H1 (cell line): ENCODE results near the gene TUBGCP2. TPM values are rescaled to one million over a fixed set of nuclear protein-coding genes. Genes with fewer than 3 reads are reported as not detected.

Source experiments
- CTCF ChIA-PET: fragments of 300-600 bp; sonication (Branson Sonifier 250); formaldehyde crosslinking; loops from one replicate; lab custom pipeline; 2021; ENCODE audit not compliant: partially characterized antibody; lab: Charles Lee
- POLR2A ChIA-PET: fragments of 300-600 bp; sonication (Branson Sonifier 250); formaldehyde crosslinking; loops from one replicate; lab custom pipeline; 2021; ENCODE audit warnings: inconsistent platforms; ENCODE audit not compliant: partially characterized antibody; lab: Charles Lee
- DNase-seq, 2 experiments: peaks; one replicate each; pipeline versions ENCODE4 v3.0.0 to v3.0.0-alpha.2; 2010 to 2022; ENCODE audit warnings: low spot score in 2 of 2, low read depth in 1 of 2, mixed read lengths in 1 of 2
- FAIRE-seq: peaks from 2 replicates; lab custom pipeline; 2011; peaks lifted over from hg19 to GRCh38; lab: Jason Lieb, UNC
- H2AFZ ChIP-seq: 2 replicates; pipeline ENCODE4 v1.8.1; 2012; ENCODE audit warnings: low read length, inconsistent platforms
- H2AK5ac ChIP-seq: 2 replicates; pipeline ENCODE4 v1.6.1; 2013; ENCODE audit warnings: low read depth, low read length
- H2BK120ac ChIP-seq: replicated peaks from 2 replicates; pipeline ENCODE3; 2013; ENCODE audit warnings: low read depth, low read length, inconsistent platforms
- H2BK12ac ChIP-seq: 2 replicates; pipeline ENCODE4 v1.6.1; 2013; ENCODE audit warnings: low read depth, low read length
- H2BK15ac ChIP-seq: 2 replicates; pipeline ENCODE4 v1.6.1; 2013; ENCODE audit warnings: low read length
- H2BK20ac ChIP-seq: 2 replicates; pipeline ENCODE4 v1.6.1; 2013; ENCODE audit warnings: low read length
- H2BK5ac ChIP-seq: 2 replicates; pipeline ENCODE4 v1.6.1; 2013; ENCODE audit warnings: low read depth, low read length
- H3K14ac ChIP-seq: 2 replicates; pipeline ENCODE4 v1.6.1; 2013; ENCODE audit warnings: inconsistent platforms; ENCODE audit not compliant: insufficient read length
- H3K18ac ChIP-seq: 2 replicates; pipeline ENCODE4 v1.6.1; 2013; ENCODE audit warnings: low read length; ENCODE audit errors: extremely low read depth
- H3K23ac ChIP-seq: 2 replicates; pipeline ENCODE4 v1.6.1; 2013; ENCODE audit warnings: inconsistent platforms; ENCODE audit not compliant: insufficient read length
- H3K23me2 ChIP-seq: 2 replicates; pipeline ENCODE4 v1.6.1; 2013; ENCODE audit warnings: low read depth, low read length
- H3K27ac ChIP-seq: 2 replicates; pipeline ENCODE4 v1.6.1; 2011; ENCODE audit warnings: low read depth, low read length, inconsistent platforms
- H3K27me3 ChIP-seq, 4 experiments: replicated peaks in 1 of 4; 1 replicate in 1 of 4; 2 replicates in 3 of 4; pipeline versions ENCODE4 v1.6.1 to v1.8.1; 2011 to 2013; ENCODE audit warnings: low read length in 3 of 4, mild to moderate bottlenecking in 3 of 4, inconsistent platforms in 2 of 4, mixed read lengths in 2 of 4, moderate library complexity in 1 of 4; ENCODE audit not compliant: control insufficient read depth in 3 of 4, insufficient read depth in 3 of 4; ENCODE audit errors: extremely low read depth in 1 of 4
- H3K36me3 ChIP-seq, 4 experiments: 2 replicates each; pipeline versions ENCODE4 v1.6.1 to v1.8.1; 2011 to 2013; ENCODE audit warnings: mild to moderate bottlenecking in 4 of 4, low read length in 3 of 4, moderate library complexity in 2 of 4, control low read depth in 1 of 4, inconsistent platforms in 1 of 4; ENCODE audit not compliant: insufficient read depth in 4 of 4, control insufficient read depth in 2 of 4
- H3K4ac ChIP-seq: replicated peaks from 2 replicates; pipeline ENCODE3; 2013; ENCODE audit warnings: low read length, low read depth, mixed read lengths, inconsistent platforms; ENCODE audit not compliant: insufficient read length
- H3K4me1 ChIP-seq, 4 experiments: replicated peaks in 1 of 4; 1 replicate in 1 of 4; 2 replicates in 3 of 4; pipeline versions ENCODE4 v1.6.1 to v1.8.1; 2011 to 2013; ENCODE audit warnings: low read length in 3 of 4, inconsistent platforms in 2 of 4, mixed read lengths in 1 of 4; ENCODE audit not compliant: insufficient read depth in 4 of 4, control insufficient read depth in 3 of 4
- H3K4me2 ChIP-seq, 2 experiments: 2 replicates each; pipeline versions ENCODE4 v1.6.1 to v1.8.1; 2011 to 2013; ENCODE audit warnings: low read depth in 2 of 2, low read length in 2 of 2, control low read depth in 1 of 2, inconsistent platforms in 1 of 2, mild to moderate bottlenecking in 1 of 2; ENCODE audit not compliant: insufficient read depth in 1 of 2
- H3K4me3 ChIP-seq, 4 experiments: fragments of 200-600, 300-600 bp in 1 of 4; sonication (generic), shearing (Covaris generic), sonication (Bioruptor Twin) in 1 of 4; 2 replicates each; pipeline versions ENCODE4 v1.5.1 to v1.8.1; 2011 to 2016; ENCODE audit warnings: low read length in 4 of 4, low read depth in 3 of 4, control low read depth in 2 of 4, inconsistent platforms in 2 of 4, mild to moderate bottlenecking in 2 of 4, mixed read lengths in 1 of 4, moderate library complexity in 1 of 4; ENCODE audit not compliant: insufficient read depth in 2 of 4; ENCODE audit errors: extremely low read depth in 1 of 4
- H3K56ac ChIP-seq: replicated peaks from 2 replicates; pipeline ENCODE3; 2013; ENCODE audit warnings: low read depth, mild to moderate bottlenecking, mixed read lengths, low read length, inconsistent platforms; ENCODE audit not compliant: insufficient read length
- H3K79me1 ChIP-seq: 2 replicates; pipeline ENCODE4 v1.6.1; 2013; ENCODE audit warnings: low read depth, low read length, control low read depth
- H3K79me2 ChIP-seq, 2 experiments: 2 replicates each; pipeline versions ENCODE4 v1.6.1 to v1.8.1; 2012 to 2013; ENCODE audit warnings: low read length in 2 of 2, mild to moderate bottlenecking in 2 of 2, inconsistent platforms in 1 of 2; ENCODE audit not compliant: insufficient read depth in 2 of 2, control insufficient read depth in 1 of 2
- H3K9ac ChIP-seq, 4 experiments: replicated peaks in 1 of 4; 1 replicate in 1 of 4; 2 replicates in 3 of 4; pipeline versions ENCODE4 v1.6.1 to v1.8.1; 2011 to 2013; ENCODE audit warnings: low read depth in 3 of 4, low read length in 3 of 4, control low read depth in 2 of 4, mild to moderate bottlenecking in 2 of 4, moderate library complexity in 2 of 4, inconsistent platforms in 1 of 4; ENCODE audit errors: extremely low read depth in 1 of 4
- H3K9me3 ChIP-seq, 2 experiments: 2 replicates each; pipeline versions ENCODE4 v1.6.1 to v1.8.1; 2012 to 2013; ENCODE audit warnings: mild to moderate bottlenecking in 2 of 2, moderate library complexity in 2 of 2, control low read depth in 1 of 2, inconsistent platforms in 1 of 2, low read depth in 1 of 2, low read length in 1 of 2, mixed read lengths in 1 of 2; ENCODE audit not compliant: insufficient read depth in 2 of 2
- H4K20me1 ChIP-seq, 2 experiments: replicated peaks in 1 of 2; 2 replicates each; pipeline versions ENCODE3 to v1.8.1; 2011 to 2013; ENCODE audit warnings: inconsistent platforms in 2 of 2, low read length in 2 of 2, mild to moderate bottlenecking in 1 of 2; ENCODE audit not compliant: insufficient read depth in 2 of 2, control insufficient read depth in 1 of 2
- H4K5ac ChIP-seq: 2 replicates; pipeline ENCODE4 v1.6.1; 2013; ENCODE audit warnings: low read length, low read depth, mixed read lengths, inconsistent platforms; ENCODE audit not compliant: insufficient read length
- H4K8ac ChIP-seq: 2 replicates; pipeline ENCODE4 v1.8.0; 2013; ENCODE audit warnings: mild to moderate bottlenecking, moderate library complexity, low read length, inconsistent platforms; ENCODE audit not compliant: insufficient read depth; ENCODE audit errors: extremely low read depth
- H4K91ac ChIP-seq: replicated peaks from 2 replicates; pipeline ENCODE3; 2013; ENCODE audit warnings: low read length, mixed read lengths, inconsistent platforms; ENCODE audit not compliant: insufficient read length
- ASH2L ChIP-seq: fragments of 200-600, 300-600 bp; sonication (generic); IDR thresholded peaks from one replicate; pipeline ENCODE4 v1.7.1; 2017; ENCODE audit warnings: low read length
- CHD2 ChIP-seq: IDR thresholded peaks from 2 replicates; pipeline ENCODE4 v1.6.1; 2012; ENCODE audit warnings: low read length, improper control_type of control experiment
- E2F6 ChIP-seq: IDR thresholded peaks from 2 replicates; pipeline ENCODE4 v1.6.1; 2012; ENCODE audit warnings: inconsistent platforms
- JUN ChIP-seq: IDR thresholded peaks from 2 replicates; pipeline ENCODE4 v1.6.1; 2011; ENCODE audit warnings: low read depth, mild to moderate bottlenecking, improper control_type of control experiment, low read length
- JUND ChIP-seq: IDR thresholded peaks from 2 replicates; pipeline ENCODE4 v1.6.1; 2011; ENCODE audit warnings: mild to moderate bottlenecking, improper control_type of control experiment, low read length
- NANOG ChIP-seq: IDR thresholded peaks from 2 replicates; pipeline ENCODE4 v1.6.1; 2011; ENCODE audit warnings: low read length, low read depth, mild to moderate bottlenecking, inconsistent platforms; ENCODE audit not compliant: insufficient read depth, poor library complexity, severe bottlenecking
- RFX5 ChIP-seq: IDR thresholded peaks from 2 replicates; pipeline ENCODE4 v1.6.1; 2011; ENCODE audit warnings: low read depth, low read length, improper control_type of control experiment, borderline replicate concordance
- SP4 ChIP-seq: IDR thresholded peaks from 2 replicates; pipeline ENCODE4 v1.6.1; 2012; ENCODE audit warnings: low read length, inconsistent platforms
- SRF ChIP-seq: IDR thresholded peaks from 2 replicates; pipeline ENCODE4 v1.6.1; 2011; ENCODE audit warnings: mild to moderate bottlenecking, low read depth, low read length, moderate library complexity
- WGBS, 2 experiments: shearing (Covaris generic) in 1 of 2; methylation state at CpG; one replicate each; pipeline versions ENCODE4 v1.1.6 to v1.1.7; 2013 to 2015; ENCODE audit warnings: low lambda C conversion rate in 2 of 2, mixed read lengths in 2 of 2, inconsistent platforms in 1 of 2, low coverage in 1 of 2, missing lambda C conversion rate in 1 of 2; ENCODE audit not compliant: insufficient replicate concordance in 2 of 2, insufficient coverage in 1 of 2, insufficient read length in 1 of 2; ENCODE audit errors: extremely low coverage in 1 of 2, missing lambda C conversion rate in 1 of 2; 5-methylcytosine and 5-hydroxymethylcytosine counted together
- polyA plus RNA-seq, 7 experiments: library from polyadenylated mRNA; depleted of rRNA in 3 of 7; stranded (reverse) in 5 of 7; unstranded in 2 of 7; fragments of >200 nt in 5 of 7; fragments of 200-250 nt in 2 of 7; gene quantifications; 1 replicate in 5 of 7; 2 replicates in 1 of 7; 4 replicates in 1 of 7; pipeline versions ENCODE4 v1.2.1 to v1.2.3, GENCODE V29; 2011 to 2013; ENCODE audit warnings: missing spikeins in 2 of 7, mixed read lengths in 2 of 7
- total RNA-seq: library from RNA; stranded (reverse); fragmentation: NEBNext Ultra II Directional; extraction: Animal tissue kit (Norgen Biotek cat#: 25700); gene quantifications from 2 replicates; pipeline ENCODE4 v1.2.1, GENCODE V29; 2021

The TUBGCP2 gene
- total and polyA plus RNA-seq, 2 of the 8 experiments (the other 6 are each of a cell fraction or from before 2014, with no cell fraction given), result 34.9 to 51.9 TPM

- no peak overlapping the region for H4K8ac ChIP-seq
- H3K9me3 ChIP-seq, result no peaks in the 10 kb centered on the region
- no peak overlapping the region for H3K4me2 ChIP-seq
- no peaks in the 10 kb centered on the region; the same call in 1 of the 2 replicates for H3K79me1 ChIP-seq
- no peak overlapping the region for H3K18ac ChIP-seq
- TF ChIP-seq E2F6 (no peak), ASH2L (no peak), CHD2 (no peak), SP4 (no peak), JUND (no peak), JUN (no peak), NANOG (no peak), RFX5 (no peak), SRF (no peak)
- no peaks in the 10 kb centered on the region for H3K79me2 ChIP-seq
- no peak overlapping the region for H3K27ac ChIP-seq
- no peak overlapping the region for H2BK15ac ChIP-seq
- no peak overlapping the region for H2AK5ac ChIP-seq
- no peak overlapping the region for H2BK20ac ChIP-seq
- H2BK5ac ChIP-seq, result 0 out of 2 replicates have a peak overlapping the region, but pooled peaks have one; percentile 35
- peaks cover 0 to 21% (median 2%) of the 10 kb centered on the region in 4 experiments; a peak in 4 of 7 replicates for H3K4me1 ChIP-seq
- no peak overlapping the region for H2BK120ac ChIP-seq
- no peaks in the 10 kb centered on the region; a peak in 1 of 8 replicates for H3K36me3 ChIP-seq
- FAIRE-seq, result no peak
- ChIA-PET CTCF (interaction anchor here (0.9 to 3.7 kb wide), 11 partner anchors 8 to 71 kb away, joined by 3 to 32 read pairs (median 4); no protein-coding TSS in a partner anchor), POLR2A (interaction anchor here (1.1 to 2.7 kb wide), 5 partner anchors 9 to 27 kb away, joined by 3 to 9 read pairs (median 7); no protein-coding TSS in a partner anchor)
- H3K56ac ChIP-seq, result no peak overlapping the region
- no peak overlapping the region for H3K4ac ChIP-seq
- H3K23me2 ChIP-seq, result peaks cover 4% of the 10 kb centered on the region; the same call in 1 of the 2 replicates
- H2AFZ ChIP-seq, result no peak overlapping the region
- no peak overlapping the region for H4K91ac ChIP-seq
- H4K20me1 ChIP-seq, result peaks cover 7 to 15% of the 10 kb centered on the region in 2 experiments
- 0 out of 2 replicates have a peak overlapping the region, but pooled peaks have one; percentile 33 for H2BK12ac ChIP-seq
- no peaks in the 10 kb centered on the region; a peak in 1 of 7 replicates for H3K27me3 ChIP-seq
- DNase-seq, result no peak
- no peak overlapping the region for H4K5ac ChIP-seq
- no peak overlapping the region for H3K4me3 ChIP-seq
- no peak overlapping the region for H3K14ac ChIP-seq
- 85% methylated on average over 7 of the region's 13 CpGs; no CpG with 5 or more reads in 1 of the 2 experiments for WGBS, 2 experiments
- H3K9ac ChIP-seq, result no peak overlapping the region
- no peak overlapping the region for H3K23ac ChIP-seq
Measured at GRCh38 chr10:133350950-133351329, 42.3 kb upstream of the TUBGCP2 start.
